Activated CD4-positive, alpha-beta T cell treated with anti-CD3 and anti-CD28 coated beads, Interleukin-2, amount 50 U/mL, for 4 hours (primary cell): ENCODE results near the gene ASB15.

Experiments
- DNase-seq, 2 experiments: peaks; one replicate each; pipeline ENCODE4 v3.0.0-alpha.2; 2020

The ASB15 gene

GRCh38 chr7:123637878-123638277, 36.3 kb downstream of the ASB15 start:
- no peak for DNase-seq

- no peak for DNase-seq
Observed at GRCh38 chr7:123639631-123640030, 38.0 kb downstream of the ASB15 start.

DNA sequence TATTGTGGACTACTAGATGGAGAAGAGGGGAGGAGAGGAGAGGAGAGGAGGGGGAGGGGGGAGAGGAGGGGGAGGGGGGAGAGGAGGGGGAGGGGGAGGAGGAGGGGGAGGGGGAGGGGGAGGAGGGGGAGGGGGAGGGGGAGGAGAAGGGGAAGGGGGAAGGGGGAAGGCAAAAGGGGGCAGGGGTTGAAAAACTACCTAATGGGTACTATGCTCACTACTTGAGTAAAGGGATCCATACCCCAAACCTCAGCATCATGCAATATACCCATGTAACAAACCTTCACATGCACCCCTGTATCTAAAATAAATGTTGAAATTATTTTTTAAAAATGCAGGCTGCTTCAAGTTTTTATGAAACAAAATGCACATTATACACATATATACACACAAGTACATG, 39.0 kb downstream of the ASB15 start:
- DNase-seq, result no peak

- DNase-seq, result no peak
Observed at GRCh38 chr7:123641901-123642300, 40.3 kb downstream of the ASB15 start.

GRCh38 chr7:123643495-123644441, 42.1 kb downstream of the ASB15 start:
- no peak for DNase-seq

- DNase-seq, result no peak
Observed at GRCh38 chr7:123645516-123645915, 43.9 kb downstream of the ASB15 start.

DNA sequence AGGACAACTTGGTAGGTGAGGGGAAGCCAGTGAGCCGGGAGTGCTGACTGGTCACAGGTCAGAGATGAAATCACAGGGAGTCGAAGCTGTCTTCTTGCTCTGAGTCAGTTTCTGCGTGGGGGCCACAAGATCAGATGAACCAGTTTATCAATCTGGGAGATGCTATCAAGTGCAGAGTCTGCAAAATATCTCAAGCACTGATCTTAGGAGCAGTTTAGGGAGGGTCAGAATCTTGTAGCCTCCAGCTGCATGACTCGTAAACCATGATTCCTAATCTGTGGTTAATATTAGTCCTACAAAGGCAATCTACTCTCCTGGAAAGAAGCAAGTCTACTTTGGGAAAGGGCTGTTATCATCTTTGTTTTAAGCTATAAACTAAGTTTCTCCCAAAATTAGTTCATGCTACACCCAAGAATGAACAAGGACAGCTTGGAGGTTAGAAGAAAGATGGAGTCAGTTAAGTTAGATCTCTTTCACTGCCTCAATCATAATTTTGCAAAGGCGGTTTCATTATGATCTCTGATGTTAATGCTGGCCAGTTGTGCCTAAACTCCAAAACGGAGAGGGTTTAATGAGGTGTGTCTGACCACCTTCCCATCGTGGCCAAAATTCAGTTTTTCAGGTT, 45.6 kb downstream of the ASB15 start:
- DNase-seq, result no peak

DNA sequence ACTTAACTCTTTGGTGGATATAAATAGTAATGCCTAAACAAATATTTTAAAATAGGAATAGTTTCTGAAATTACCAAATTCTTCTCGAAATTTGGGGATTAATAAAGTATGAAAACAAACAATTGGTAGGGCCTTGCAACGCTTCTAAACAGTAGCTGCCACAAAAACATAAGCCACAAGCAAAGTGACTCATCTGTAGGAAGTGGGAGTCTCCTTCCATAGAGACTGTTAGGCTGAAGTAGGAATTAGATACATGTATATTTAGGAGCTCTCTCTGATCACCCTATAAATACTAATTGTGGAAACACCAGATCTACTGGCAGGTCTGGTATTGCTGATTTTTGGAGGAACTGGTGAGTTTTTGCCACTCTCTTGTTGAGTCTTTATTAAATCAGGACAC, 48.3 kb downstream of the ASB15 start:
- DNase-seq, result no peak

- no peak for DNase-seq
Observed at GRCh38 chr7:123650595-123650994, 49.0 kb downstream of the ASB15 start.

DNA sequence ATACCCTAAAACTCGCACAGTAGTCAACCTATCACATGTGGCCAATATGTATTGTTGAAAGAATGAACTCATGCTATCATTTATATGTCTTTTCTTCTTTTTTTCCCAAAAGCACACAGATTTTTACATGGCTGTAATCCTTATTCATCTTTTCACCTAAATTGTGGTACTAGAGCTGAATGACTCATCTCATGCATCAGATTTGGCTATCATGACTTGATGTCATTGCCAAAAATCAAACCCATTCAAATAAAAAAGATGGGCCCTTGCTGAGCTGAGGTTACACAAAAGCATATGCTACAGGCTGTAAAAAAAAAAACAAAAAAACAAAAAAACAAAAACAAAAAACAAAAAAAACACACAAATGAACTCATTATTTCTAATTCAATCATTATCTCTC, 50.8 kb downstream of the ASB15 start:
- DNase-seq, result no peak

GRCh38 chr7:123653162-123653561, 51.5 kb downstream of the ASB15 start:
- no peak for DNase-seq

DNA sequence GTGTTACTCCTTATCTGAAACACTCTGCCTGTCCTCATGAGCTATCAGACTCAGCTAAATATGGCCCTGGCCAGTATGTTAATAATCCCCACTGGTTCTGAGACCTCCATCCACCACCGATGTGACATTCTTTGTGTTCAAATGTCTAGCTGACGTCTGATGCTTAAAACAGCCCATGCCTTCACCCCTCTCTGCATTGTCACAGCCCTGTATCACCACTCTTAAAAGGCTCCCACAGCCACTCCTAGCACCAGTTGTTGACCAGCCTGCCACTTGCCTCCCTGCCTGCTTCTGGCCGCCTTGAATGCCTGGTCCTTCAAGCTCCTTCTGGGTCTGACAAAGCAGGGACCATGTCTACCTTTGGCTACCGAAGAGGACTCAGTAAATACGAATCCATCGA, 54.0 kb downstream of the ASB15 start, which contains the start of gene LMOD2:
LMOD2 (plus strand) TSS at position 253 of the 400 bp plus-strand sequence; CDS start at position 351, 98 bp downstream.
- DNase-seq, result no peak

- DNase-seq, result no peak
Observed at GRCh38 chr7:123656544-123657303, 55.1 kb downstream of the ASB15 start.

DNA sequence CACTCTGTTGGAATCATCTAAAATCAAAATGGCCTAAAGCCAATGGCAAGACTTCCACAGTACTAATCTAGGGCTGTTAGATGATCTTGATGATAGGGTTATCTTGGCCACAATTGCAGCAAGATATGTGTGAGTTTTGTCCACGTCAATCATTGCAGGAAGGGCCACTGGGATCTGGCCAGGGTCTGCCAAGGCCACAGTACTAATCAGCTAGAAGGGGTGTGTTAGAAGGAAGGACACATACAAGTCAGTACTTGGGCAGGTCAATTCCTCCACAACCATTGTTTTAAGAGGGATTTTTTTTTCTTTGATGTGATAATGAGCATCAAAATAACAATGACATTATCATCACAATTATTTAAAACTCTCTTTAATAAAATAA, 55.7 kb downstream of the ASB15 start:
- no peak for DNase-seq

- no peak for DNase-seq
Observed at GRCh38 chr7:123658023-123658422, 56.4 kb downstream of the ASB15 start.

- no peak for DNase-seq
Observed at GRCh38 chr7:123660514-123661354, 59.1 kb downstream of the ASB15 start.

DNA sequence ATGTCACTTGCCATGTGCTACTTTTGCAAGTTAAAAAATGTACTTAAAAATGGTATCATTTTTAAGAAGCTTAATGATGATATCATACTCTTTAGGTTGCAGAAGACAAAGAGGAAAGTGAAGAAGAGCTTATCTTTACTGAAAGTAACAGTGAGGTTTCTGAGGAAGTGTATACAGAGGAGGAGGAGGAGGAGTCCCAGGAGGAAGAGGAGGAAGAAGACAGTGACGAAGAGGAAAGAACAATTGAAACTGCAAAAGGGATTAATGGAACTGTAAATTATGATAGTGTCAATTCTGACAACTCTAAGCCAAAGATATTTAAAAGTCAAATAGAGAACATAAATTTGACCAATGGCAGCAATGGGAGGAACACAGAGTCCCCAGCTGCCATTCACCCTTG, 60.1 kb downstream of the ASB15 start:
- no peak for DNase-seq

GRCh38 chr7:123662293-123662692, 60.7 kb downstream of the ASB15 start:
- no peak for DNase-seq

DNA sequence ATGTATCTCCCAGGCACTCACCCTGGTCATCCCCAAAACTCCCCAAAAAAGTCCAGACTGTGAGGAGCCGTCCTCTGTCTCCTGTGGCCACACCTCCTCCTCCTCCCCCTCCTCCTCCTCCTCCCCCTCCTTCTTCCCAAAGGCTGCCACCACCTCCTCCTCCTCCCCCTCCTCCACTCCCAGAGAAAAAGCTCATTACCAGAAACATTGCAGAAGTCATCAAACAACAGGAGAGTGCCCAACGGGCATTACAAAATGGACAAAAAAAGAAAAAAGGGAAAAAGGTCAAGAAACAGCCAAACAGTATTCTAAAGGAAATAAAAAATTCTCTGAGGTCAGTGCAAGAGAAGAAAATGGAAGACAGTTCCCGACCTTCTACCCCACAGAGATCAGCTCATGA, 61.1 kb downstream of the ASB15 start:
- DNase-seq, result no peak

- DNase-seq, result no peak
Observed at GRCh38 chr7:123663200-123663599, 61.6 kb downstream of the ASB15 start.

DNA sequence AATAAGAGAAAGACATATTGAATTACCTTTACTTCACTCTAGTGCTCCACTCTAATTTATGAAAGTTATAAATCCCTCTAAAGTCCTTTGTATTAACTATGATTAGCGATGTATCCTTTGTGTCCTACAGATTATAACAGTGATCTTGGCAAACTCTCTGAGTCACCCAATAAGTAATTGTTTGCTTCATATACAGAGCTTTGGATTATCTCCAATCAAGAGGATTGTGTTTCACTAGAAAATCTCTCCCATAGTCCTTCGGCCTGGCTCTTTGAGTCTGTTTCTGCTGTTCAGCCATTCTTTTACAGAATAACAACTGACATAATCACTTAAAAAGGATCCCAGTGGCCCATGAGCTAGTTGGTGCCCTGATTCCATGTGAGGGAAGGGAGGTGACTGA, 63.5 kb downstream of the ASB15 start:
- no peak for DNase-seq

- no peak for DNase-seq
Observed at GRCh38 chr7:123665896-123666295, 64.3 kb downstream of the ASB15 start.

DNA sequence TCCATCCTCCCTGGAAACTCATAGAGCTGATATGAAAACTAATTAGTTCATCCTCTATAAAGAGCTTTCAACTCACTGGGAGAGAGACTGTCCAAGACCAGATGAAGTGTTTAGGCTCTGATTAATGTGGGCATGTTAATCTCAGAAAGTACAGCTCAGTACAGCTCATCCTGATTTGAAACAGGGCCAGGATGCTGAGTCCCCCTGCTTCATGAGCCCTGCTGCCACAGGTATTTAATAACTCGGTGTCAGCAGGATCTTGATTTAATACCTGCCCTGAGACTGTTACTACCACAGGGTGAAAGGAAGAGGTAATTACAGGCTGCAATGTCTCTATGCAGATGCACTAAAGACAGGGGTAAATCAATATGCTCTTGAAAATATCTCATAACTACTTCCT, 64.9 kb downstream of the ASB15 start:
- no peak for DNase-seq
